ENCODE results near the gene MED13. TPM values are rescaled to one million over a fixed set of nuclear protein-coding genes. Genes with fewer than 3 reads are reported as not detected.
"Not testable (repeated sequence)": the region's sequence is repeated elsewhere in the genome, so short reads cannot be mapped to it uniquely, and the experiment has no call there.

The MED13 gene
- total RNA-seq, 4 donors from 2014 or later: 62.4 to 166 (median 111) TPM

- no peaks in the 10 kb centered on the region for H3K27me3 ChIP-seq
- H3K4me1 ChIP-seq: no peaks in the 10 kb centered on the region
- no peaks in the 10 kb centered on the region for H3K9me3 ChIP-seq
- WGBS, 2 donors: 92 to 96% methylated on average over 2 of the region's 2 CpGs
- no peak overlapping the region for H3K4me3 ChIP-seq
- H3K27ac ChIP-seq: no peak overlapping the region
- DNase-seq (ENCODE audit: low spot score in 2 of 2): no peak
- H3K36me3 ChIP-seq: no peaks in the 10 kb centered on the region
- TF ChIP-seq, protein P1, sequence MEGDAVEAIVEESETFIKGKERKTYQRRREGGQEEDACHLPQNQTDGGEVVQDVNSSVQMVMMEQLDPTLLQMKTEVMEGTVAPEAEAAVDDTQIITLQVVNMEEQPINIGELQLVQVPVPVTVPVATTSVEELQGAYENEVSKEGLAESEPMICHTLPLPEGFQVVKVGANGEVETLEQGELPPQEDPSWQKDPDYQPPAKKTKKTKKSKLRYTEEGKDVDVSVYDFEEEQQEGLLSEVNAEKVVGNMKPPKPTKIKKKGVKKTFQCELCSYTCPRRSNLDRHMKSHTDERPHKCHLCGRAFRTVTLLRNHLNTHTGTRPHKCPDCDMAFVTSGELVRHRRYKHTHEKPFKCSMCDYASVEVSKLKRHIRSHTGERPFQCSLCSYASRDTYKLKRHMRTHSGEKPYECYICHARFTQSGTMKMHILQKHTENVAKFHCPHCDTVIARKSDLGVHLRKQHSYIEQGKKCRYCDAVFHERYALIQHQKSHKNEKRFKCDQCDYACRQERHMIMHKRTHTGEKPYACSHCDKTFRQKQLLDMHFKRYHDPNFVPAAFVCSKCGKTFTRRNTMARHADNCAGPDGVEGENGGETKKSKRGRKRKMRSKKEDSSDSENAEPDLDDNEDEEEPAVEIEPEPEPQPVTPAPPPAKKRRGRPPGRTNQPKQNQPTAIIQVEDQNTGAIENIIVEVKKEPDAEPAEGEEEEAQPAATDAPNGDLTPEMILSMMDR (IDR thresholded peaks at IDR 0.05): no peak
- TF ChIP-seq EP300 (IDR thresholded peaks at IDR 0.05): no peak
- no peak for TF ChIP-seq POLR2A (IDR thresholded peaks at IDR 0.05)
Observed at GRCh38 chr17:62073993-62074392, 8.9 kb upstream of the MED13 start.

DNA sequence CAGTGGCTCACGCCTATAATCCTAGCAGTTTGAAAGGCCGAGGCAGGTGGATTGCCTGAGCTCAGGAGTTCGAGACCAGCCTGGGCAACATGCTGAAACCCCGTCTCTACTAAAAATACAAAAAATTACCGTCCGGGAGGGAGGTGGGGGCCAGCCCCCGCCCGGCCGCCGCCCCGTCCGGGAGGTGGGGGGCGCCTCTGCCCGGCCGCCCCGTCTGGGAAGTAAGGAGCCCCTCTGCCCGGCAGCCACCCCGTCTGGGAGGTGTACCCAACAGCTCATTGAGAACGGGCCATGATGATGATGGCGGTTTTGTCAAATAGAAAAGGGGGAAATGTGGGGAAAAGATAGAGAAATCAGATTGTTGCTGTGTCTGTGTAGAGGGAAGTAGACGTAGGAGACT, 7.8 kb upstream of the MED13 start:
- H3K27ac ChIP-seq; DNase-seq (ENCODE audit: low spot score in 2 of 2); H3K9me3 ChIP-seq; H3K27me3 ChIP-seq; H3K4me1 ChIP-seq; H3K36me3 ChIP-seq; H3K4me3 ChIP-seq: not testable (repeated sequence)
- 87 to 89% methylated on average over 20 to 21 of the region's 21 CpGs for WGBS, 2 donors

DNA sequence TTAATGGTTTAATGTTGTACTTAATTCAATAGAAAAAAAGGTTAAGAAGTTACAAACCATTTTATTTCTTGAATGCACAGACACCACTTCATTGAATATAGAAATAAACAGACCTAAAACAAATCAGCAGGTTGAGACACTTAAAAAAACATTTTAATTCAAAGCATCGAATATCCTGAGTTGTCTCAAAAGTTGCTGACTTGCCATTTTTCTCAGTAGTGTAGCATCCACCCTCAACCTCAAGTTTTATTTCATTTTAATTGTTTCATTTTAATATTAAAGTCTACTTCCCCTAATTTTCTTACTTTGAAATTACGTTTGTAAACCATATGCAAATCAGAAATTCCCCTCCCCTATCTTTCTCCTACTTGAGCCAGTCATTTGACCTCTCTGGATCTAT, 5.8 kb upstream of the MED13 start:
- TF ChIP-seq EP300 (IDR thresholded peaks at IDR 0.05): no peak
- TF ChIP-seq, protein P1 (IDR thresholded peaks at IDR 0.05): no peak
- no peak for TF ChIP-seq POLR2A (IDR thresholded peaks at IDR 0.05)
- no peak for DNase-seq (ENCODE audit: low spot score in 2 of 2)
- 62 to 69% methylated on average over 2 of the region's 2 CpGs for WGBS, 2 donors
- no peak overlapping the region for H3K27ac ChIP-seq
- no peaks in the 10 kb centered on the region for H3K36me3 ChIP-seq
- no peak overlapping the region for H3K4me3 ChIP-seq
- peaks cover 0 to 6% (median 0%) of the 10 kb centered on the region in 4 donors for H3K4me1 ChIP-seq
- no peaks in the 10 kb centered on the region for H3K9me3 ChIP-seq
- H3K27me3 ChIP-seq: no peaks in the 10 kb centered on the region

DNA sequence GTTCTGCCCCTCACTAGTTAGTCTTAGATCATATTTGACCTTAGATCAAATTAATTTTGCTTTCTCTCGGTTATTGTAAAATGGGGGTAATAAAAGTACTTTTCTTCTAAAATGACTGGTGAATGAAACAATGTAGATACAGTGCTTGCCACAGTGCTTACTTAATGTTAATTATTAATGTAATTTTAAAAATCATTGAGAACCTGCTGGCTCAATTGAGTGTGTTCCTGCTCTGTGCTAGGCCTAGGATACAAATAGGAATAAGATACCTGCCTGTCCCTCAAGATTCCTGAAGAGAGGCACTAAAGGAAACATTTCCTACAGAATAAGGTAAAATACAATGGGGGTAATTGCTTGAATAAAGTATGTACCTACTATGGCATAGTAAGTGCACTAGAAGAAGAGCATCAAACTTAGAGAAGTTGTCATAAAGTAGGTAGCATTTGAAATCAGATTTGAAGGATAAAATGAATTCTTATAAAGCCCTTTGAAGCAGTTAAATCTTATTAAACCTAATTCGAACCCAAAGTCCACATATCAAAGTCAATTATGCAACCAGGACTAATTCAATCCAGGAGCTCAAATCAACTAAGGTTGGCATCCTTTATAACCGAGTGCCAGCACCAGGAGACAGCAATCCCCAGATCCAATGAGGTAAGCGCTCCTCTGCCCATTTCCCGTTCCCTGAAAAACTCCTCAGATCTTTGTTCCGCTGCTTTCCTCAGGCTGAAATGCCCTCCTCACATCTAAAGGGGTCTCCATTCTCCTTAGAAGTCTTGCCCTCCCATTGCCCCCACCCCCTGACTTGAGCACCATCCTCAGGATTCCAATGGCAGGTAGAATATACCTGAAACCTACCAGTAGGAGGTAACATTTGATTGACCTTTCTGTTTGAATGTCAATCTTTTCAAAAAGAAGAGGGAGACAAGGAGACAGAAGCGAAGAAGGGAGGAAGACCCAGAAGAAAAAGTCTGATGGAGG, 2.4 kb upstream of the MED13 start:
- 87 to 88% methylated on average over 7 of the region's 7 CpGs for WGBS, 2 donors
- DNase-seq (ENCODE audit: low spot score in 2 of 2): no peak
- no peaks in the 10 kb centered on the region for H3K27me3 ChIP-seq

GRCh38 chr17:62065611-62066468, 762 bp upstream of the MED13 start:
- DNase-seq (ENCODE audit: low spot score in 2 of 2): peak; percentile 98 to 99
- H3K4me1 ChIP-seq: peaks cover 0 to 36% (median 21%) of the 10 kb centered on the region in 4 donors
- H3K36me3 ChIP-seq: peaks cover 0 to 1% (median 0%) of the 10 kb centered on the region in 3 donors
- H3K9me3 ChIP-seq: no peaks in the 10 kb centered on the region
- H3K27ac ChIP-seq: peak overlapping the region; percentile 85 to 99 (median 96)
- 1 to 2% methylated on average over 49 to 51 of the region's 51 CpGs for WGBS, 2 donors
- no peaks in the 10 kb centered on the region for H3K27me3 ChIP-seq
- peak; percentile 37 to 95 for TF ChIP-seq EP300 (IDR thresholded peaks at IDR 0.05)
- TF ChIP-seq, protein P1 (IDR thresholded peaks at IDR 0.05): peak; percentile 90 to 96 (median 93)
- TF ChIP-seq POLR2A (IDR thresholded peaks at IDR 0.05): peak; percentile 56 to 87
- peak overlapping the region; percentile 64 to 96 (median 79) for H3K4me3 ChIP-seq

More for the DNA sequence above, 2.4 kb upstream of the MED13 start:
- Histone ChIP-seq H3K4me1 (peaks cover 0 to 19% (median 10%) of the 10 kb centered on the region in 4 donors), H3K9me3 (no peaks in the 10 kb centered on the region), H3K4me3 (no peak overlapping the region), H3K27ac (no peak overlapping the region), H3K36me3 (no peaks in the 10 kb centered on the region)
- TF ChIP-seq POLR2A (IDR thresholded peaks at IDR 0.05) (no peak), EP300 (IDR thresholded peaks at IDR 0.05) (no peak)
- TF ChIP-seq, protein P1 (IDR thresholded peaks at IDR 0.05): no peak
